Fibroblast of villous mesenchyme (primary cell): ENCODE data around the gene DPP10. TPM values are rescaled to one million over a fixed set of nuclear protein-coding genes. Genes with fewer than 3 reads are reported as not detected.

ENCODE experiments used
- DNase-seq: peaks from one replicate; pipeline ENCODE4 v3.0.0-alpha.2; 2010; ENCODE audit warnings: low read depth
- H3K4me3 ChIP-seq: 2 replicates; pipeline ENCODE4 v1.5.1; 2011; ENCODE audit warnings: low read depth, mild to moderate bottlenecking, low read length
- total RNA-seq: library from RNA; depleted of rRNA; stranded (reverse); fragments of >200 nt; gene quantifications from 2 replicates; pipeline ENCODE4 v1.2.3, GENCODE V29; 2012
- TF ChIP-seq, protein P1 (sequence below): IDR thresholded peaks from 2 replicates; pipeline ENCODE4 v1.5.1; 2012; ENCODE audit warnings: low read depth, mild to moderate bottlenecking, low read length; ENCODE audit not compliant: insufficient read depth

Gene DPP10
- total RNA-seq, 1 donor = under 0.01 TPM

DNA sequence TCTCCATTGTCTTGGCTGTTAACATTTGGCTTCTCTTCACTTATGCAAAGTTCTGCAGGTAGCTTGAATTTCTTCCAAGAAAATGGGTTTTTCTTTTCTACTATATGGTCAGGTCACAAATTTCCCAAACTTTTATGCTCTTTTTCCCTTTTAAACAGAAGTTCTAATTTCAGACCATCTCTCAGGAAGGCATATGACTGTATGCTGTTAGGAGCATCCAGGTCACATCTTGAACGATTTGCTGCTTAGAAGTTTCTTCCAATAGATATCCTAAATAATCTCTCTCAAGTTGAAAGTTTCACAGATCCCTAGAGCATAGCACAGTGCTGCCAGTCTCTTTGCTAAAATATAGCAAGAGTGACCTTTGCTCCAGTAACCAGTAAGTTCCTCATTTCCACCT is 932.5 kb downstream of the DPP10 start:
- TF ChIP-seq, protein P1, sequence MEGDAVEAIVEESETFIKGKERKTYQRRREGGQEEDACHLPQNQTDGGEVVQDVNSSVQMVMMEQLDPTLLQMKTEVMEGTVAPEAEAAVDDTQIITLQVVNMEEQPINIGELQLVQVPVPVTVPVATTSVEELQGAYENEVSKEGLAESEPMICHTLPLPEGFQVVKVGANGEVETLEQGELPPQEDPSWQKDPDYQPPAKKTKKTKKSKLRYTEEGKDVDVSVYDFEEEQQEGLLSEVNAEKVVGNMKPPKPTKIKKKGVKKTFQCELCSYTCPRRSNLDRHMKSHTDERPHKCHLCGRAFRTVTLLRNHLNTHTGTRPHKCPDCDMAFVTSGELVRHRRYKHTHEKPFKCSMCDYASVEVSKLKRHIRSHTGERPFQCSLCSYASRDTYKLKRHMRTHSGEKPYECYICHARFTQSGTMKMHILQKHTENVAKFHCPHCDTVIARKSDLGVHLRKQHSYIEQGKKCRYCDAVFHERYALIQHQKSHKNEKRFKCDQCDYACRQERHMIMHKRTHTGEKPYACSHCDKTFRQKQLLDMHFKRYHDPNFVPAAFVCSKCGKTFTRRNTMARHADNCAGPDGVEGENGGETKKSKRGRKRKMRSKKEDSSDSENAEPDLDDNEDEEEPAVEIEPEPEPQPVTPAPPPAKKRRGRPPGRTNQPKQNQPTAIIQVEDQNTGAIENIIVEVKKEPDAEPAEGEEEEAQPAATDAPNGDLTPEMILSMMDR = no peak
- H3K4me3 ChIP-seq = no peak overlapping the region
- no peak for DNase-seq

DNA sequence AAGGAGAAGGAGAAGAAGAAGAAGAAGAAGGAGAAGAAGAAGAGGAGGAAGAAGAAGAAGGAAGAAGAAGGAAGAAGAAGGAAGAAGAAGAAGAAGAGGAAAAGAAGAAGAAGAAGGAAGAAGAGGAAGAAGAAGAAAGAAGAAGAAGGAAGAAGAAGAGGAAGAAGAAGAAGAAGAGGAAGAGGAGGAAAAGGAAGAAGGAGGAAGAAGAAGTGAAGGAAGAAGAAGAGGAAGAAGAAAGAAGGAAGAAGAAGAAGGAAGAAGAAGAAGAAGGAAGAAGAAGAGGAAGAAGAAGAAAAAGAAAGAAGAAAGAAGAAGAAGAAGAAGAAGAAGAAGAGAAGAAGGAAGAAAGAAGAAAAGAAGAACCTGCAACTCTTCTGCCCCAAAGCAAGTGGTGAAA is 942.0 kb downstream of the DPP10 start:
- no peak overlapping the region for H3K4me3 ChIP-seq
- no peak for DNase-seq
- TF ChIP-seq, protein P1 = no peak

DNA sequence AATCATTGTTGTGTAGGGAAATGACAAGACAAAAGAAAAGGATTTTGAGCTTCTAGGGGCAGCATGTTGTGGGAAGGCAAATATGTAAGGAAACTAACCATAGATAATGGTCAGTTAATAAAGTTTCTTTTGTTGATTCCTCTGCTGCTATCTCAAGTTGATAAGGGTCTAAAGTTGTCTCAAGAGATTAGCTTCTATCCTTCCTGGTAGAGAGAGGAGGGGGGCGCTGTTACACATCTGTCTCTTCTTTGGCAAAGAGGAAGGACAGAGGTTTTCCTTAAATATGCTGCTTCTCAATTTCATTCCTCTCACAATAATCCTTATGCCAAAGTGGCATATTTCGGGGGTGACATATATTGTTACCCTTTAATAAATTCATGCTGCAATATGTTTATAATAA is 944.0 kb downstream of the DPP10 start:
- TF ChIP-seq, protein P1 = no peak
- no peak for DNase-seq

DNA sequence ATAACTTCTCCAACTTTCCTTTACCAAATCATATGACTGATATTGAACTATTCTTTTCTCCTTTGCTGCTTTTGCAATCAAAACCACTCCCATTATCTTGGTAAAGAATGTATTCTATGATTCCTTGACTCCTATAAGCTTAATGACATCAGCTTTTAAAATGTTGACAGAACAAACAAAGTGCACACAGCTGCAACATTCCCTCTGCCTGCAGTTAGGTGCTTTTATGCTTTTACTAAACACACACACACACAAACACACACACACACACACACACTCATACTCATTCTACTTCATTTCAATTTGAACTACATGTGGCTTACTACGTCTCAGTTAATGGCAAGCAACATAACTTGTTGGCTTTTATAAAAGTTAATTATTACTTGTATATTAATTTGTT is 946.6 kb downstream of the DPP10 start:
- no peak overlapping the region for H3K4me3 ChIP-seq
- DNase-seq = no peak
- TF ChIP-seq, protein P1 = no peak

More for the DNA sequence above, 944.0 kb downstream of the DPP10 start:
- H3K4me3 ChIP-seq = no peak overlapping the region

DNA sequence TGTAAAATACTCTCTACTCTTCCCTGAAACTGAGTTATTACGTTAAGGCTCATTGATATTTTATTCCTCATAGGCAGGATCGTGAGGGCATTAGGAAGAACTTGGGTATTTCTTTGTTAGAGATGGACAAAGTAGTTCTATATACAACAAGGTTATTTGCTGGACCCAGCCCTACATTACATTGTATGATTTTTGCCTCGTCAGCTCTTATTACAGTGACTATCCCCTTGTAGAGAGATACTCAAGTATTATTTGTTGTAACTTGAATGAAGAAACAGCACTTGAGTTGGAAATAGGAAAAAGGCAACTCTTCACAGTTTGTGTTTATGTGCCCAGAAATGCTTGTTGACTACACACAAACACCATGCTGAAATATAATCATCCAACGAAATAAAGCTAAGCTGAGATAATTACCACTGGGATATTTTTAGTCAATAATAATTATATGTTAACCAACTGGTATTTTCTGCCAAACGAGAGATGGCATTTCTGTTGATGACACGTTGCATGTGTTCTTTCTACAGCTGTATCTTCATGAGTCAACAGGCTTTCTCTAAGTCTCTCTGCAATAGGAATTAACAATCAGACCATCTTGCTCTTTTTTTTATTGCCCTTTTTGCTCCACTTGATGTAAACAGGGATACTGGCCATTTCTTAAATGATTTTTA is 947.6 kb downstream of the DPP10 start:
- TF ChIP-seq, protein P1 = no peak
- no peak overlapping the region for H3K4me3 ChIP-seq
- no peak for DNase-seq

DNA sequence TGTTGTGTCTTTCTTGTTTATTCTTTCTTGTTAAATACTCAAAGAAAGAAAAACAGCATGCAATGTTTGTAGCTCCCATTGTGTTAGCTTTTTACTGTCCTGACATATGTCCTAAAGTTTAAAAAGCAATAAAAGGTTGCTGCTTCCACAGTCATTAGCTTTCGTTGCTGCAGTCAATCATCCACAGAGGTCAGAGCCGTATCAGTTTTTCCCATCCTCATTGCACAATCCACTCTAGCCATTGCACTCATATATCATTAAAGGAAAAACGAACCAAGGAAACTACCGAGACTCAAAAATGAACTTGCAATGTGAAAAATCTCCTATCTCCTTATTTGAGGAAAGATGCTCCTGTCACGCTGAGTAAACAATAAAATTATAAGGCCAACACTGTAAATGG is 954.1 kb downstream of the DPP10 start:
- DNase-seq = no peak
- TF ChIP-seq, protein P1 = no peak
- no peak overlapping the region for H3K4me3 ChIP-seq

DNA sequence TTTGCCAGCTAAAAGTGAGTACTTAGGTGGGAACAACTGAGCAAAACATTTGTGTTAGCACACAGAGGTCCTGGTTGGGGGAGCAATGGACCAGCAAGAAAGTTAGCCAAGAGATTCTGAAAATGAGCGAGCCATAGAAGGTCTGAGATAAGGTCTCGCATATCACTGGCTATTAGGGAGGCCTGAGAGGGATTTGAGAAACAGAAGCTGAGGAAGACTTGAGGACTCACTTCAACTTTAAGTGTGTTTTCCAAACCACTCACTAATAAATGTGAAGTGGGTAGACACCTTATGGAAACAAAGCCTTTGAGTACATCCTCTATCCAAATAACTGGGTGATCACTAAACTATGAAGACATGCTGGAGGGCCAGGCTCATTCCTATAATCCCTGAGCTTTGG is 958.5 kb downstream of the DPP10 start:
- DNase-seq = no peak
- TF ChIP-seq, protein P1 = no peak
- H3K4me3 ChIP-seq = no peak overlapping the region
